VCaP (cell line): ENCODE data around the gene CLEC7A.

Experiments
- H3K27ac ChIP-seq: fragments of 450-650 bp; 2 replicates; pipeline ENCODE4 v1.5.1; 2017
- CTCF ChIP-seq: fragments of 450-650 bp; conservative IDR thresholded peaks from 2 replicates; pipeline ENCODE4 v1.5.1; 2017; ENCODE audit warnings: mild to moderate bottlenecking, moderate library complexity

Gene CLEC7A

GRCh38 chr12:10155966-10156365, 26.0 kb upstream of the CLEC7A start:
- no peak for TF ChIP-seq CTCF
- no peak overlapping the region for H3K27ac ChIP-seq

DNA sequence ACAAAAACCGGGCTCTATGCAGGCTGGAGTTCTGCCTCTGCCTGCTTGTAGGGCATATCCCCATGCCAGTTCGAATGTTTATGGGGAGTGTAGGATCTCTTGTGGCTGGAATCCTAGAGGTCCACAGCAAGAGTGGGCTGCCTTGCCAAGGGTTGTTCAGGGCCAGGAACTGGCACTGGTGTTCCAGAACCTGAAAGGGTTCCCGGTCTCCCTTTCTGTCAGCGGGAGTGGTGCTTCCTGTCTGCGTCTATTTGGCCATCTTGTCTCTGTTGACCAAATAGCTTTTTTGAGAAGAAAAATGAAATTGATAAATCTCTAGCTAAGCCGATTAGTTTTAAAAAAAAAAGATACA, 24.1 kb upstream of the CLEC7A start:
- no peak for TF ChIP-seq CTCF
- no peak overlapping the region for H3K27ac ChIP-seq

DNA sequence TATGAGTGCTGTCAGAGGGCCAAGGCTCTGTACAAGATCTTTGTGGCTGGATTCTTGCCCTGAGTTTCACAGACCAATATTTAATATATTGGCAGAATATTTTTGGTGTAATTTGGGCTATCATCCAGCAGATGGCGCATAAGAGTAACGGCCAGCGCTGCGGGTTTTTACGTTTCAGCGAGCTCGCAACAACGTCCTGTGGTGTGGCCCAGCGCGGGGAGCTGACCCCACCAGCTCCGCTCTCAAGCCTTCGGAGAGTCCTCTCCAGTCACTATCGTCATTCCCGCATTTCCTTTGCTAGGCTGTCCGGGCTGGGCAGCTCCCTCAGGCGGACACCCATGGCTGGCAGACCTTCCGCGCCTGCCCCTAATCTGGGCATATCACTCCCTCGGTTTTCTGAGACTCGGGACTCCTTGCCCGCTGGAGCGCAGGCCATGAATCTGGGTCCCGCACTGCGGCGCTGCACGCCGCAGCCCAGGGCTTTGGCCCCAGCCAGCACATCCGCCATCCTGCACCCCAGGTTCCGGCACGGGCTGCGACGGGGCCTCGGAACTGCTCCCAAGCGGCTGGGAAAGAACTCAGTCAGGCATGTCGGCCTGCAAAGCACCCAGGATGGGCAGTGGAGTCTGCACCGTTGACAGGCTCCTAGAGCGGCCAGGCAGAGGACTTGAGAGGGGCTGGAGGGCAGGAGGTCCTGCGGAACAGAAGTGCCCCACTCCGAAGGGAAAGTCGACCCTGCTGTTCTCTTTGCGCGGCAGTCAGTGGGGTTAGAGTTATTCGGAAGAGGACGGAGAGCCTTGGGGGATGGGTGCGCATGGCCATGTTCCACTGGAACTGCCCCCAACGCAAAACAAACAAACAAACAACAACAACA, 23.5 kb upstream of the CLEC7A start:
- peak overlapping the region; percentile 16; the same call in 1 of the 2 replicates for H3K27ac ChIP-seq

DNA sequence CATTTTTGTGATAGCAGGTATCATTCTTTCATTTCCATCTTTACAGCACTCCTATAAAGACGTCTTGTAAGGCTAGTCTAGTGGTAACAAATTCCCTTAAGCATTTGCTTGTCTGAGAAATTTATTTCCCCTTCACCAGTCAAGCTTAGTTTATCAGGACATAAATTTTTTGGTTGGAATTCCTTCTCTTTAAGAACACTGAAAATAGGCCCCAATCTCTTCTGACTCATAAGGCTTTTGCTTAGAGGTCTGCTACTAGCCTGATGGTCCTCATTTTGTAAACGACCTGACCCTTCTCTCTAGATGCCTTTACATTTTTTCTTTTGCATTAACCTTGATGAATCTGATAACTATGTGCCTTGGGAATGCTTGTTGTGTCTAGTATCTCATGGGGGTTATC, 21.6 kb upstream of the CLEC7A start:
- TF ChIP-seq CTCF, result no peak
- H3K27ac ChIP-seq, result no peak overlapping the region

More for the DNA sequence above, 23.5 kb upstream of the CLEC7A start:
- TF ChIP-seq CTCF, result peak; percentile 94

DNA sequence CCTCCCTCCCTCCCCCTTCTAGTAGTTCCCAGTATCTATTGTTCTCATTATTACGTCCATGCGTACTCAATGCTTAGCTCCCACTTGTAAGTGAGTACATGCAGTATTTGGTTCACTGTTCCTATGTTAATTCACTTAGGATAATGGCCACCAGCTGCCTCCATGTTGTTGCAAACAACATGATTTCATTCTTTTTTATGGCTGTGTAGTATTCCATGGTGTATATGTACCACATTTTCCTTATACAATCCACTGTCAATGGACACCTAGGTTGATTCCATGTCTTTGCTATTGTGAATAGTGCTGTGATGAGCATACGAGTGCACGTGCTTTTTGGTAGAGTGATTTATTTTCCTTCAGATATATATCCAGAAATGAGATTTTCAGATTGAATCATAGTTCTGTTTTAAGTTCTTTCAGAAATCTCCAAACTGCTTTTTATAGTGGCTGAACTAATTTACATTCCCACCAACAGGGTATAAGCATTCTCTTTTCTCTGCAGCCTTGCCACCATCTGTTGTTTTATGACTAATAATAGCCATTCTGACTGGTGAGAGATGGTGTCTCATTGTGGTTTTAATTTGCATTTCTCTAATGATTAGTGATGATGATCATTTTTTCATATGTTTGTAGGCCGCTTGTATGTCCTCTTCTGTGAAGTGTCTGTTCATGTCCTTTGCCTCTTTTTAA, 17.9 kb upstream of the CLEC7A start:
- no peak for TF ChIP-seq CTCF
- H3K27ac ChIP-seq, result no peak overlapping the region

- TF ChIP-seq CTCF, result no peak
- no peak overlapping the region for H3K27ac ChIP-seq
Observed at GRCh38 chr12:10142976-10143589, 13.1 kb upstream of the CLEC7A start.

- no peak overlapping the region for H3K27ac ChIP-seq
- peak; percentile 76 for TF ChIP-seq CTCF
Observed at GRCh38 chr12:10140001-10140400, 10.0 kb upstream of the CLEC7A start.
